Subcutaneous abdominal adipose tissue (tissue), 5 donors: ENCODE results near the gene SCMH1.
"Not testable (repeated sequence)": the region's sequence is repeated elsewhere in the genome, so short reads cannot be mapped to it uniquely, and the experiment has no call there.

Experiments
- H3K27ac ChIP-seq: one replicate; pipeline ENCODE4 v1.7.0; 2013; ENCODE audit warnings: low read depth, mild to moderate bottlenecking, inconsistent platforms, low read length, moderate library complexity
- H3K27me3 ChIP-seq, 5 donors: one replicate each; pipeline ENCODE4 v1.7.0; 2013; ENCODE audit warnings: low read length in 5 of 5, inconsistent platforms in 1 of 5; ENCODE audit not compliant: control insufficient read depth in 5 of 5, insufficient read depth in 4 of 5
- H3K36me3 ChIP-seq, 5 donors: one replicate each; pipeline ENCODE4 v1.7.0; 2013; ENCODE audit warnings: low read length in 5 of 5; ENCODE audit not compliant: control insufficient read depth in 5 of 5, insufficient read depth in 5 of 5
- H3K4me1 ChIP-seq, 5 donors: one replicate each; pipeline ENCODE4 v1.7.0; 2013; ENCODE audit warnings: low read length in 5 of 5, mild to moderate bottlenecking in 3 of 5, moderate library complexity in 1 of 5; ENCODE audit not compliant: control insufficient read depth in 5 of 5, insufficient read depth in 5 of 5
- H3K4me3 ChIP-seq, 5 donors: one replicate each; pipeline ENCODE4 v1.7.0; 2013; ENCODE audit warnings: low read length in 5 of 5, low read depth in 1 of 5
- H3K9ac ChIP-seq, 5 donors: one replicate each; pipeline ENCODE4 v1.7.0; 2013; ENCODE audit warnings: low read length in 5 of 5, mild to moderate bottlenecking in 4 of 5, moderate library complexity in 3 of 5
- H3K9me3 ChIP-seq, 5 donors: one replicate each; pipeline ENCODE4 v1.7.0; 2013; ENCODE audit warnings: low read length in 5 of 5; ENCODE audit not compliant: control insufficient read depth in 5 of 5
- donor health status: healthy.
- donor health status: healthy.
- donor health status: healthy.
- donor health status: healthy.
- donor health status: healthy.

SCMH1 gene

GRCh38 chr1:41221995-41222394 lies 20.1 kb downstream of the SCMH1 start:
- H3K27ac ChIP-seq, result no peak overlapping the region
- H3K36me3 ChIP-seq, result no peaks in the 10 kb centered on the region
- no peak overlapping the region for H3K4me3 ChIP-seq
- no peaks in the 10 kb centered on the region for H3K4me1 ChIP-seq
- H3K27me3 ChIP-seq, result no peaks in the 10 kb centered on the region
- no peak overlapping the region for H3K9ac ChIP-seq
- H3K9me3 ChIP-seq, result peaks cover 0 to 7% (median 3%) of the 10 kb centered on the region in 5 donors

DNA sequence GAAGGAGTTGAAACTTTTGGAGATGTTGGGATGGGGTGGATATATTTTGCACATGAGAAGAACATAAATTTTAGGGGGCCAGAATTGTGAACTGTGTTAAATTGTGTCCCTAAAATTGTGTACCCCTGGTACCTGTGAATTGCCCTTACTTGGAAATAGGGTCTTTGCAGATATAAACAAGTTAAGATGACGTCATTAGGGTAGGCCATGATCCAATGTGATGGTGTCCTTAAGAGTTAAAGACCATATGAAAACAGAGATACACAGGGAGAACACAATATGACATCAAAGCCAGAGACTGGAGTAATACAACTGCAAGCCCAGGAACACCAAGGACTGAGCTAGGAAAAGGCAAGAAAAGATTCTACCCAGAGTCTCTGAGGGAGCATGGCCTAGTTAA lies 24.0 kb downstream of the SCMH1 start:
- H3K4me3 ChIP-seq, result no peak overlapping the region
- no peak overlapping the region for H3K27ac ChIP-seq
- H3K4me1 ChIP-seq, result no peaks in the 10 kb centered on the region
- H3K9me3 ChIP-seq, result peaks cover 0 to 7% (median 3%) of the 10 kb centered on the region in 5 donors
- no peaks in the 10 kb centered on the region for H3K27me3 ChIP-seq
- no peak overlapping the region for H3K9ac ChIP-seq
- H3K36me3 ChIP-seq, result no peaks in the 10 kb centered on the region

DNA sequence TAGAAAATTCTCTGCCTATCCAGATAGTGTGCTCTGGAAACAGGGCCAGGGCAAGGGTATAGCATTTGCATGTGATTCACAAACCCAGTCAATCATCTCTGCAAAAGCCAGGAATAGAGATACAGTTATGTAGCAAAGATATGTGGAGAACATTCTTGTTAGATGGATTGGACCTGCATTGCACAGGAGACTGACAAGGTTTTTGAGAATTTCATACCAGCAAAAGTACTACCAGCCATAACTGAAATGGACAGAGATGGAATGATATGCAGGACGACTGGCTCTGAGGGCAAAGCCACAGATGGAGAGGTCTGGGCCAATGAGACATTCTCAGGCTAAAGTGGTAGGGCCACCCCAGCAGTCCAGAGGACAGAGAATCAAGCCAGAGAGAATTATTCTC lies 24.7 kb downstream of the SCMH1 start:
- Histone ChIP-seq H3K4me3 (no peak overlapping the region), H3K9me3 (peaks cover 0 to 7% (median 3%) of the 10 kb centered on the region in 5 donors), H3K36me3 (no peaks in the 10 kb centered on the region), H3K27ac (no peak overlapping the region), H3K4me1 (no peaks in the 10 kb centered on the region), H3K9ac (no peak overlapping the region), H3K27me3 (no peaks in the 10 kb centered on the region)

DNA sequence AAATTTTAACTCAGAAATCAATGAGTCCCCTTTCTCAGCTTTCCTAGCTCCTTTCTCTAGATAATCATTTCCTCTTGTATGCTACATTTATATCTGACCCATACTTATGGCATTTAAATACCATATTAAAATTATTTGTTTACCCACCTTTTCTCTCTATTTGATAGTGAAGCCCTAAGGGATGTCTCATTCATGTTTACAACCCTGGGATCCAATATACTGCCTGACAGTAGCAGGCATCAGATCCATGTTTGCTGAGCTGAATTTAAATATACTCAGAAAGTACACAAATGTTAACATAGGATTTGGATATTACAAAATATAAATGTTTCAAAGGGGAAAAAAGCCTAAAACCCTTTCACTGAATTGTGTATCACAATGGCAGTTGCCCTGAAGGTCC lies 26.5 kb downstream of the SCMH1 start:
- H3K4me3 ChIP-seq, result no peak overlapping the region
- H3K4me1 ChIP-seq, result no peaks in the 10 kb centered on the region
- H3K27me3 ChIP-seq, result no peaks in the 10 kb centered on the region
- H3K9ac ChIP-seq, result no peak overlapping the region
- H3K27ac ChIP-seq, result no peak overlapping the region
- H3K9me3 ChIP-seq, result peaks cover 0 to 7% (median 3%) of the 10 kb centered on the region in 5 donors
- no peaks in the 10 kb centered on the region for H3K36me3 ChIP-seq

GRCh38 chr1:41213341-41213740 lies 28.8 kb downstream of the SCMH1 start:
- Histone ChIP-seq H3K4me3 (no peak overlapping the region), H3K27me3 (no peaks in the 10 kb centered on the region), H3K36me3 (no peaks in the 10 kb centered on the region), H3K27ac (no peak overlapping the region), H3K9me3 (peaks cover 0 to 7% (median 0%) of the 10 kb centered on the region in 5 donors), H3K9ac (no peak overlapping the region), H3K4me1 (no peaks in the 10 kb centered on the region)

DNA sequence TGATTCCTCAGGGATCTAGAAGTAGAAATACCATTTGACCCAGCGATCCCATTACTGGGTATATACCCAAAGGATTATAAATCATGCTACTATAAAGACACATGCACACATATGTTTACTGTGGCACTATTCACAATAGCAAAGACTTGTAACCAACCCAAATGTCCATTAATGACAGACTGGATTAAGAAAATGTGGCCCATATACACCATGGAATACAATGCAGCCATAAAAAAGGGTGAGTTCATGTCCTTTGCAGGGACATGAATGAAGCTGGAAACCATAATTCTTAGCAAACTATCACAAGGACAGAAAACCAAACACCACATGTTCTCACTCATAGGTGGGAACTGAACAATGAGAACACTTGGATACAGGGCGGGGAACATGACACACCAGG lies 30.5 kb downstream of the SCMH1 start:
- H3K4me1 ChIP-seq, H3K36me3 ChIP-seq, H3K9ac ChIP-seq, H3K4me3 ChIP-seq, H3K27ac ChIP-seq, H3K9me3 ChIP-seq, H3K27me3 ChIP-seq: not testable (repeated sequence)

DNA sequence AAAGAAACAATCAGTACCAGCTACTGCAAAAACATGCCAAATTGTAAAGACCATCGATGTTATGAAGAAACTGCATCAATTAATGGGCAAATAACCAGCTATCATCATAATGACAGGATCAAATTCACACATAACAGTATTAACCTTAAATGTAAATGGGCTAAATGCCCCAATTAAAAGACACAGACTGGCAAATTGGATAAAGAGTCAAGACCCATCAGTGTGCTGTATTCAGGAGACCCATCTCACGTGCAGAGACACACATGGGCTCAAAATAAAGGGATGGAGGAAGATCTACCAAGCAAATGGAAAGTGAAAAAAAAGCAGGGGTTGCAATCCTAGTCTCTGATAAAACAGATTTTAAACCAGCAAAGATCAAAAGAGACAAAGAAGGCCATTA lies 35.1 kb downstream of the SCMH1 start:
- H3K27ac ChIP-seq, H3K27me3 ChIP-seq, H3K36me3 ChIP-seq, H3K9me3 ChIP-seq, H3K4me1 ChIP-seq, H3K9ac ChIP-seq, H3K4me3 ChIP-seq: not testable (repeated sequence)

DNA sequence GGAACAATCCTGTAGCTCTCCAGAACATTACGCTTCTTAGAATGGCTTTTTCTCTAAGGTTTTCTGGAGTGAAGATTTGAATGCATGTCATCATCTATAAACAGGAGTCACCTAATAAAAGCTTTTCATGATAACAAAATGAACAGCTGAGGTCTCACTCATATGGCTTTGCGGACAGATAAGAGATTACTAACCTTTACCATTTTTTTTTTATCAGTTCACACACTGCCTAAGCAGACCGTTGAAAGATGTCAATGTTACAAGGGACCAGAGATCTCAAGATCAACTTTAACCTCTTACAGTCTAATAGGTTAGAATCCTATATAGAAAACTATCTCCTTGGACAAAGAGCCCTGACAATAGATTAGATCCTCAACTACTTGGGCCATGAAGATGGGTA lies 41.4 kb downstream of the SCMH1 start:
- Histone ChIP-seq H3K4me3 (no peak overlapping the region), H3K27me3 (no peaks in the 10 kb centered on the region), H3K27ac (no peak overlapping the region), H3K4me1 (peaks cover 0 to 2% (median 0%) of the 10 kb centered on the region in 5 donors), H3K9ac (no peak overlapping the region), H3K36me3 (no peaks in the 10 kb centered on the region), H3K9me3 (peaks cover 0 to 6% (median 1%) of the 10 kb centered on the region in 5 donors)

DNA sequence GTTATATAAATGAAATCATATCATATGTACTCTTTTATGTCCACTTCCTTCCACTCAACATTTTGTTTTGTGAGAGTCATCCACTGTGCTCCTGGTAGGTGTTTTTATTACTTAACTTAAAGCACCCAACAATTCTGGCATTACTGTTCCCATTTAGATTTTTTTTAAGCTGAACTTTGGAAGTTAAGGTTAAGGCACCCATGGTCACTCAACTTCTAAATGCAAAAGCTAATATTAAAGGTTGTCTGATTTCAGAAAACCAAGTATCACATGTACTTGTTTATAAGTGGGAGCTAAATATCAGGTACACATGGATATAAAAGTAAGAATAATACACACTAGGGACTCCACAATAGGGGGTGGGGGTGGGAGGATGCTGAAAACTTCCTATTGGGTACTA lies 42.7 kb downstream of the SCMH1 start:
- H3K4me3 ChIP-seq, result no peak overlapping the region
- peaks cover 0 to 5% (median 3%) of the 10 kb centered on the region in 5 donors for H3K9me3 ChIP-seq
- no peak overlapping the region for H3K27ac ChIP-seq
- no peaks in the 10 kb centered on the region for H3K36me3 ChIP-seq
- H3K9ac ChIP-seq, result no peak overlapping the region
- no peaks in the 10 kb centered on the region for H3K27me3 ChIP-seq
- peaks cover 0 to 2% (median 0%) of the 10 kb centered on the region in 5 donors for H3K4me1 ChIP-seq

DNA sequence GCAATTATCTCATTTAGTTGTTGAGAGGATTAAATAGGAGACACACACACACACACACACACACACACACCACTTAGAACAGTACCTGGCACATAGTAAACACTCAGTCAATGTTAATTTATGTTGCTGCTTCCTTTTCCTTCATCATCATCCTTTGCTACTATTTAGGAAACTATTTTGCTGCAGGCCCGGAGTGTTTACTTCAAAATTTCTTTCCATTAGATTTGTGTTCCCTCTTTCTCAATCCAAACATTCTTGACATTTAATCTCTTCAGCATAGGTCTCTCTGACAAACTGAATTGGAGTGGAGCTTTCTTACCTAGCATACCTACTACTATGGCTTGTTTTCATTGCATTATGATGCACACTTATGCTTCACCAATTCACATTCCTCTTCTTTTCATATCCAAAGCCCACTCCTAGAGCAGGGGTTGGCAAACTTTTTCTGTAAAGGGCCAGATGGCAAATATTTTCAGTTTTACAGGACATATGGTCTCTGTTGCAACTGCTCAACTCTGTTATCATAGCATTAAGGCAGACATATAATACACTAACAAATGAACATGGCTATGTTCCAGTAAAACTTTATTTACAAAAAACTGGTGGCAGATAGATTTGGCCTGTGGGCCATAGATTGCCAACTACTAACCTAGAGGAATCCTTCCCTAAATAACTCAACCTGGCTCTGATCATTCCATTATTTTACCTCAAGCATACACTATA lies 49.5 kb downstream of the SCMH1 start:
- H3K27me3 ChIP-seq, result no peaks in the 10 kb centered on the region
- peaks cover 0 to 4% (median 0%) of the 10 kb centered on the region in 5 donors for H3K9me3 ChIP-seq
- H3K9ac ChIP-seq, result no peak overlapping the region
- H3K36me3 ChIP-seq, result no peaks in the 10 kb centered on the region
- H3K4me1 ChIP-seq, result no peaks in the 10 kb centered on the region
- H3K27ac ChIP-seq, result no peak overlapping the region
- no peak overlapping the region for H3K4me3 ChIP-seq
